ENCODE data around the gene JPH4. TPM values are rescaled to one million over a fixed set of nuclear protein-coding genes. Genes with fewer than 3 reads are reported as not detected.

The JPH4 gene
- total RNA-seq, 2 donors from 2014 or later: 1.3 TPM; not detected in 1

DNA sequence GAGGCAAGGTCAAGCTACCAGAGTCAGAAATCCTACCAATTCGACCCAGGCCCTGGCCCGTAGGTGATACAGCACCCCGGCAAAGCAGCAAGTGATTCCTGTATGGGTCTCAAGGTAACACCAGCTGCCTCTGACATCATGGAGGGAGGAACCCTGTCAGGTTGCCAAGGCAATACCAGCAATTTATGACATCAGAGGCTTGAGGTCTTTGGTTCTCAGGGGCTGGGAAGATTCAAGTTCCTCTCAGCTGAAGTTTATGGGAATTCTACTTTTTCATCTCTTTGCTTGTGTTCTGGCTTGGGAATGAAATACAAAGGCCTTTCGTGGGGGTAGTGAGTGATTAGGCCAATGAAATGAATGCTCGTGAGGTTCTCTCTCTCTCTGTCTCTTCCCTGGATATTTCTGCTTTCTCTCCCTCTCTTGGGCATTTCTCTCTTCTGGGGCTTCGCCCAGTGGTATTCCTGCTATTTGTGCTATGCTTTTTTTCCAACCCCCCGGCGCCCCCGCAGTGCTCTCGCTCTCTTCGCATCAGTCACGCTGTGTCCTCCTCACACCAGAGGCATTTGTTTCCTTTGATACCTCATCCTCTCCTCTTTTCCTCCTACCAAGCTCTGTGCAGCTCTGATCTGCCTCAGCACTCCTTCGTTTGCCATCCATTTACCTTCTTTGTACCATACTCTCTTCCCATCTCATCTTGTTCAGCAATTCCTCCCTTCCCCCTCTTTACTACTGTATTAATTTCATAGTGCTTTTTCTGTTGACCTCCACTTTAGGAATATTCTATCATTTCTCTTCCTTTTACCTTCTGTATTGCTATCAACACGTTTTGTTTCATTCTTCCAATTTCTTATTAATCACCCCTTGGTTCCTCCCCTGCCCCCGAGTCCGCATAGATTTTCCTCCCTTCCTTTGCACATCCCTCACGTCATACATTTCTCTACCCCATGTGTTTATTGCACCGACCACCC, 30.0 kb downstream of the JPH4 start:
- DNase-seq (ENCODE audit: low spot score): no peak
- no peak overlapping the region for H3K27ac ChIP-seq
- no peak for ATAC-seq (ENCODE audit: insufficient number of reproducible peaks, low FRiP score, low read depth)
- H3K36me3 ChIP-seq: no peaks in the 10 kb centered on the region
- H3K4me3 ChIP-seq: no peak overlapping the region
- H3K27me3 ChIP-seq (replicated peaks; ENCODE audit: insufficient read depth): no peaks in the 10 kb centered on the region
- H3K4me1 ChIP-seq (ENCODE audit: control insufficient read depth in 1 of 2, low read depth in 2 of 2): peaks cover 0 to 13% of the 10 kb centered on the region in 2 donors
- H3K9me3 ChIP-seq: no peaks in the 10 kb centered on the region
- TF ChIP-seq, protein P1, sequence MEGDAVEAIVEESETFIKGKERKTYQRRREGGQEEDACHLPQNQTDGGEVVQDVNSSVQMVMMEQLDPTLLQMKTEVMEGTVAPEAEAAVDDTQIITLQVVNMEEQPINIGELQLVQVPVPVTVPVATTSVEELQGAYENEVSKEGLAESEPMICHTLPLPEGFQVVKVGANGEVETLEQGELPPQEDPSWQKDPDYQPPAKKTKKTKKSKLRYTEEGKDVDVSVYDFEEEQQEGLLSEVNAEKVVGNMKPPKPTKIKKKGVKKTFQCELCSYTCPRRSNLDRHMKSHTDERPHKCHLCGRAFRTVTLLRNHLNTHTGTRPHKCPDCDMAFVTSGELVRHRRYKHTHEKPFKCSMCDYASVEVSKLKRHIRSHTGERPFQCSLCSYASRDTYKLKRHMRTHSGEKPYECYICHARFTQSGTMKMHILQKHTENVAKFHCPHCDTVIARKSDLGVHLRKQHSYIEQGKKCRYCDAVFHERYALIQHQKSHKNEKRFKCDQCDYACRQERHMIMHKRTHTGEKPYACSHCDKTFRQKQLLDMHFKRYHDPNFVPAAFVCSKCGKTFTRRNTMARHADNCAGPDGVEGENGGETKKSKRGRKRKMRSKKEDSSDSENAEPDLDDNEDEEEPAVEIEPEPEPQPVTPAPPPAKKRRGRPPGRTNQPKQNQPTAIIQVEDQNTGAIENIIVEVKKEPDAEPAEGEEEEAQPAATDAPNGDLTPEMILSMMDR (IDR thresholded peaks at IDR 0.05): no peak

DNA sequence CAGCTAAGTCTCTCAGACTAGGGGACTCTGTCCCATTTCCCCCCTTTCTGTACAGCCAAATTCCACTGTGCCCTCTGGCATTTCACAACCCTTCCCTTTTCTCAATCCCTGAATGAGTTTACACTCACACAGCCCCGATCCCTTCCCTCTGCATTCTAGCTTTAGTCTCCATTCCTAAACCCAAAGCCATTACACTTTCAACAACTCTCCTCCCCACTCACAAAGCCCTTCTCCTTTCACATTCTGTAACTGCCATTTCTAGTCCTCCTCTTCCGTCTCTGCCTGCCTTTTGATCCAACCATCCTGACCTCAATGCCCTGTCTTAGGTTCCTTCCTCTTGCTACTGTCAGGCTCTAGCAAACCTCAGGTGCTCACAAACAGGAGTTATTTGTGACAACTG, 30.7 kb downstream of the JPH4 start:
- Histone ChIP-seq H3K36me3 (no peaks in the 10 kb centered on the region), H3K4me1 (ENCODE audit: control insufficient read depth in 1 of 2, low read depth in 2 of 2) (peaks cover 0 to 13% of the 10 kb centered on the region in 2 donors), H3K27me3 (replicated peaks; ENCODE audit: insufficient read depth) (no peaks in the 10 kb centered on the region), H3K27ac (no peak overlapping the region), H3K4me3 (no peak overlapping the region), H3K9me3 (no peaks in the 10 kb centered on the region)
- TF ChIP-seq, protein P1 (IDR thresholded peaks at IDR 0.05): no peak
- DNase-seq (ENCODE audit: low spot score): no peak
- ATAC-seq (ENCODE audit: insufficient number of reproducible peaks, low FRiP score, low read depth): no peak

DNA sequence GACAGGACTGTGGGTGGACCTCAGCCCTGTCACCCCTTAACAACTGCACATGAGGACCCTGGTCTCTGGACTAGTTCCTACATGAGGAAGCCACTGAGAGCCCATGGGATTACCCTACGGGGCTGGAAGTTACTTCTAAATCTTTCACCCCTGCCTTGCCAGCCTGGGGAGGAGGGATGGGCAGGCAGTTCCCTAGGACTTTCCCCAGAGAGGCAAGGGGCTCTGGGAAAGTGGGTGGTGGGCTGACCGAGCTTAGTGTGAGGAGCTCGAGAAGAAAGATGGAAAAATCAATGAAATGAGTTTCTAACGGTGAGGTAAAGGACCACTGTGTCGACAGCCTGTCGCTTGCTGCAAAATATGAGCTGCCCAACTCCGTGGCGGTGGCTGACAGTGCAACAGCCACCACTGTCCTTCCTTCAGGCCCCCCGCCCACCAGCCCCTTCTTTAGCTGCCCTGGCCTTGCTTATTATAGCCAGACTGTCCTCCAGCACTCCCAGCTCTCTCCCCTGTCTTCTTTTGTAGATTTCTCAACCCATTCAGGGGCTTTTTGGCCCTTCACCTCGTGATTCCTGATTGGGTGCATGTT, 32.0 kb downstream of the JPH4 start:
- Histone ChIP-seq H3K27ac (no peak overlapping the region), H3K9me3 (no peaks in the 10 kb centered on the region), H3K36me3 (no peaks in the 10 kb centered on the region), H3K4me3 (no peak overlapping the region), H3K27me3 (replicated peaks; ENCODE audit: insufficient read depth) (no peaks in the 10 kb centered on the region), H3K4me1 (ENCODE audit: control insufficient read depth in 1 of 2, low read depth in 2 of 2) (peaks cover 0 to 8% of the 10 kb centered on the region in 2 donors)
- ATAC-seq (ENCODE audit: insufficient number of reproducible peaks, low FRiP score, low read depth) (no peak), DNase-seq (ENCODE audit: low spot score) (no peak)
- TF ChIP-seq, protein P1 (IDR thresholded peaks at IDR 0.05): no peak

DNA sequence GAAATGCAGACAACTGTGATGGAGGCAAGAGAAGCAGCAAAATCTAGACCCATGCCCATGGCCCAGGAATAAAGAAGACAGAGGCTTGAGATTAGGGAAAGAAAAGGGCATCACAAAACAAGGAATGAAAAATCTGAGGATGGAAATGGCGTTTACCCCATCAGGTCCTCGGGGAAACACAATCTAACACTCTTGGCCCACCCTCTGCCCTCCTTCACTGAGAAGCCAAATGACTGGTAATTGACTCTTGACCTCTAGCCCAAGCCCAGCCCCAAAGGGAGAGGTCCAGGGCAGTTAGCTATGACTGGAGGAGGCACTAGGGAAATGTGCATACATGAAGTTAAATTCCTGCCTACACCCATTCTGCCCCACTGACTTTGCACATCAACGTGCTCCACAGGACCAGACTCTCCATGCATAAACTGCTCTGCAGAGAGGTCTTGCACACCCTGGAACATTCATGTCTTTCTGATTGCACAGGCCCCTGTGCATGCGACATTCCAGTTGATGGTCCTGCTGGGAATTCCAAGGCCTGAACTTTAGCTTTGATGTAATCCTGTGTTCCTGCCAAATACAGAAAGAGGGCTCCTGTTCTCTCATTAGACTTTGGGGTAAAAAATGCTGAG, 32.7 kb downstream of the JPH4 start:
- TF ChIP-seq, protein P1 (IDR thresholded peaks at IDR 0.05): no peak
- H3K4me1 ChIP-seq (ENCODE audit: control insufficient read depth in 1 of 2, low read depth in 2 of 2): peaks cover 0 to 8% of the 10 kb centered on the region in 2 donors
- ATAC-seq (ENCODE audit: insufficient number of reproducible peaks, low FRiP score, low read depth): no peak
- H3K4me3 ChIP-seq: no peak overlapping the region
- H3K27me3 ChIP-seq (replicated peaks; ENCODE audit: insufficient read depth): no peaks in the 10 kb centered on the region
- H3K27ac ChIP-seq: no peak overlapping the region
- DNase-seq (ENCODE audit: low spot score): no peak
- no peaks in the 10 kb centered on the region for H3K9me3 ChIP-seq
- no peaks in the 10 kb centered on the region for H3K36me3 ChIP-seq
